Measurements from ENCODE around the gene GLYATL2. TPM values are rescaled to one million over a fixed set of nuclear protein-coding genes. Genes with fewer than 3 reads are reported as not detected.

GLYATL2 gene
- polyA plus RNA-seq, 1 donor from 2014 or later = not detected

DNA sequence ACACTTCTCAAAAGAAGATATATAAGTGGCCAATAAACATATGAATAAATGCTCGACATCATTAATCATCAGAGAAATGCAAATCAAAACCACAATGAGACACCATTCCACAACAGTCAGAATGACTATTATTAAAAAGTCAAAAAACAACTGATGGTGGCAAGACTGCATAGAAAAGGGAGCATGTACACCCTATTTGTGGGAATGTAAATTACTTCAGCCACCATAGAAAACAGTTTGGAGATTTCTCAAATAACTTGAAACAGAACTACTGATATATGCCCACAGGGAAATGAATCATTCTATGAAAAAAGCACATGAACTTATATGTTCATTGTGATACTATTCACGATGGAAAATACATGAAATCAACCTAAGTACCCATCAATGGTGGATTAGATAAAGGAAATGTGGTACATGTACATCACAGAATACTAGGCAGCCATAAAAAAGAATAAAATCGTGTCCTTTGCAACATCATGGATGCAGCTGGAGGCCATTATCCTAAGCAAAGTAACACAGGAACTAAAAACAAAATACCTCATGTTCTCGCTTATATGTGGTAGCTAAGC is 42.4 kb downstream of the GLYATL2 start:
- Histone ChIP-seq H2AFZ (ENCODE audit: low read depth, low read length) (no peak overlapping the region), H3K9me3 (ENCODE audit: low read length) (no peaks in the 10 kb centered on the region), H3K4me2 (ENCODE audit: low read length) (no peak overlapping the region), H3K4me3 (ENCODE audit: low read length) (no peak overlapping the region), H3K27me3 (ENCODE audit: insufficient read depth, low read depth, low read length) (no peaks in the 10 kb centered on the region), H3F3A (ENCODE audit: insufficient read depth, low read length, poor library complexity, severe bottlenecking) (no peaks in the 10 kb centered on the region), H3K9ac (ENCODE audit: low read length) (no peak overlapping the region), H4K20me1 (ENCODE audit: insufficient read depth) (no peaks in the 10 kb centered on the region), H3K9me2 (ENCODE audit: insufficient read depth, low read length) (no peaks in the 10 kb centered on the region), H3K79me2 (replicated peaks; ENCODE audit: insufficient read depth, low read length) (no peaks in the 10 kb centered on the region), H3K27ac (ENCODE audit: low read length) (no peak overlapping the region), H3K36me3 (ENCODE audit: insufficient read depth, low read length) (no peaks in the 10 kb centered on the region)
- TF ChIP-seq MXI1 (conservative IDR thresholded peaks at IDR 0.05; ENCODE audit: poor library complexity, severe bottlenecking) = no peak
- TF ChIP-seq SMC3 (conservative IDR thresholded peaks at IDR 0.05; ENCODE audit: poor library complexity) = no peak
- TF ChIP-seq, protein P1, sequence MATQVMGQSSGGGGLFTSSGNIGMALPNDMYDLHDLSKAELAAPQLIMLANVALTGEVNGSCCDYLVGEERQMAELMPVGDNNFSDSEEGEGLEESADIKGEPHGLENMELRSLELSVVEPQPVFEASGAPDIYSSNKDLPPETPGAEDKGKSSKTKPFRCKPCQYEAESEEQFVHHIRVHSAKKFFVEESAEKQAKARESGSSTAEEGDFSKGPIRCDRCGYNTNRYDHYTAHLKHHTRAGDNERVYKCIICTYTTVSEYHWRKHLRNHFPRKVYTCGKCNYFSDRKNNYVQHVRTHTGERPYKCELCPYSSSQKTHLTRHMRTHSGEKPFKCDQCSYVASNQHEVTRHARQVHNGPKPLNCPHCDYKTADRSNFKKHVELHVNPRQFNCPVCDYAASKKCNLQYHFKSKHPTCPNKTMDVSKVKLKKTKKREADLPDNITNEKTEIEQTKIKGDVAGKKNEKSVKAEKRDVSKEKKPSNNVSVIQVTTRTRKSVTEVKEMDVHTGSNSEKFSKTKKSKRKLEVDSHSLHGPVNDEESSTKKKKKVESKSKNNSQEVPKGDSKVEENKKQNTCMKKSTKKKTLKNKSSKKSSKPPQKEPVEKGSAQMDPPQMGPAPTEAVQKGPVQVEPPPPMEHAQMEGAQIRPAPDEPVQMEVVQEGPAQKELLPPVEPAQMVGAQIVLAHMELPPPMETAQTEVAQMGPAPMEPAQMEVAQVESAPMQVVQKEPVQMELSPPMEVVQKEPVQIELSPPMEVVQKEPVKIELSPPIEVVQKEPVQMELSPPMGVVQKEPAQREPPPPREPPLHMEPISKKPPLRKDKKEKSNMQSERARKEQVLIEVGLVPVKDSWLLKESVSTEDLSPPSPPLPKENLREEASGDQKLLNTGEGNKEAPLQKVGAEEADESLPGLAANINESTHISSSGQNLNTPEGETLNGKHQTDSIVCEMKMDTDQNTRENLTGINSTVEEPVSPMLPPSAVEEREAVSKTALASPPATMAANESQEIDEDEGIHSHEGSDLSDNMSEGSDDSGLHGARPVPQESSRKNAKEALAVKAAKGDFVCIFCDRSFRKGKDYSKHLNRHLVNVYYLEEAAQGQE (IDR thresholded peaks at IDR 0.05; ENCODE audit: borderline replicate concordance) = no peak
- TF ChIP-seq RAD21 (conservative IDR thresholded peaks at IDR 0.05) = no peak
- no peak for TF ChIP-seq EZH2 (IDR thresholded peaks at IDR 0.05; ENCODE audit: borderline replicate concordance, insufficient read depth, low read length, poor library complexity, severe bottlenecking)
- TF ChIP-seq TAF1 (IDR thresholded peaks at IDR 0.05; ENCODE audit: low read depth) = no peak
- TF ChIP-seq EP300 (conservative IDR thresholded peaks at IDR 0.05; ENCODE audit: poor library complexity, severe bottlenecking) = no peak
- TF ChIP-seq POLR2AphosphoS5 (IDR thresholded peaks at IDR 0.05) = no peak
- no peak for TF ChIP-seq CTCF (IDR thresholded peaks at IDR 0.05; ENCODE audit: poor library complexity, severe bottlenecking)

GRCh38 chr11:58801302-58801701 is 43.2 kb downstream of the GLYATL2 start:
- Histone ChIP-seq H3K27ac (ENCODE audit: low read length) (no peak overlapping the region), H4K20me1 (ENCODE audit: insufficient read depth) (no peaks in the 10 kb centered on the region), H3K9me3 (ENCODE audit: low read length) (no peaks in the 10 kb centered on the region), H3K9ac (ENCODE audit: low read length) (no peak overlapping the region), H3K36me3 (ENCODE audit: insufficient read depth, low read length) (no peaks in the 10 kb centered on the region), H3F3A (ENCODE audit: insufficient read depth, low read length, poor library complexity, severe bottlenecking) (no peaks in the 10 kb centered on the region), H3K79me2 (replicated peaks; ENCODE audit: insufficient read depth, low read length) (no peaks in the 10 kb centered on the region), H3K4me3 (ENCODE audit: low read length) (no peak overlapping the region), H3K9me2 (ENCODE audit: insufficient read depth, low read length) (no peaks in the 10 kb centered on the region), H2AFZ (ENCODE audit: low read depth, low read length) (no peak overlapping the region), H3K4me2 (ENCODE audit: low read length) (no peak overlapping the region), H3K27me3 (ENCODE audit: insufficient read depth, low read depth, low read length) (no peaks in the 10 kb centered on the region)
- TF ChIP-seq, protein P1 (IDR thresholded peaks at IDR 0.05; ENCODE audit: borderline replicate concordance) = no peak
- TF ChIP-seq RAD21 (conservative IDR thresholded peaks at IDR 0.05) (no peak), SMC3 (conservative IDR thresholded peaks at IDR 0.05; ENCODE audit: poor library complexity) (no peak), EP300 (conservative IDR thresholded peaks at IDR 0.05; ENCODE audit: poor library complexity, severe bottlenecking) (no peak), TAF1 (IDR thresholded peaks at IDR 0.05; ENCODE audit: low read depth) (no peak), POLR2AphosphoS5 (IDR thresholded peaks at IDR 0.05) (no peak), EZH2 (IDR thresholded peaks at IDR 0.05; ENCODE audit: borderline replicate concordance, insufficient read depth, low read length, poor library complexity, severe bottlenecking) (no peak), CTCF (IDR thresholded peaks at IDR 0.05; ENCODE audit: poor library complexity, severe bottlenecking) (no peak), MXI1 (conservative IDR thresholded peaks at IDR 0.05; ENCODE audit: poor library complexity, severe bottlenecking) (no peak)
